ENCODE data around the gene GPRC5B.

The GPRC5B gene

GRCh38 chr16:19898924-19899604 lies 14.4 kb upstream of the GPRC5B start:
- in situ Hi-C loops (cut with MboI; ENCODE audit: low sequenced_read_pairs) = loop anchor here (10.0 kb wide), 1 partner anchor 486 kb away; no protein-coding TSS in a partner anchor

DNA sequence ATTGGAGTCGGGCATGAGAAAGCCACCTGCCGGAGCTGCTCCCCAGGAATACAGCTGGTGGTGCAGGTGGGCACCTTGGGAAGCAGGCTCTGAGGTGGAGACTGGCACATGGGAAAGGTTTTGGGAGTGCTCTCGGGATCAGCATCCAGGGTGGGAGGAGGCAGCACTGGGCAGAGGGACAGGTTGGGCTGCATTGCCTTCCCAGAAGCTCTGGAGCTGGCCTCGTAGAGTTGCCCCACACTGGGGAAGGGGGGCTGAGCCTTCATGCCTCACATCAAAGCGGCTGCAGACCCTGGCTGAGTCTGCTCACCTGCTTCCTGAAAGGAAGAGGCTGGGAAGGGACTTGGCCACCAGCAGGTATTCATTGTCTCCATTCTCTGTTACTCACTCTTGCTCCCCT lies 13.5 kb upstream of the GPRC5B start:
- in situ Hi-C loops (cut with MboI; ENCODE audit: low sequenced_read_pairs) = loop anchor here (10.0 kb wide), 1 partner anchor 487 kb away; no protein-coding TSS in a partner anchor

- in situ Hi-C loops (cut with MboI; ENCODE audit: low sequenced_read_pairs) = loop anchor here (10.0 kb wide), 1 partner anchor 488 kb away; no protein-coding TSS in a partner anchor
These were observed 12.3 kb upstream of the GPRC5B start for GRCh38 chr16:19896951-19897350.

GRCh38 chr16:19894586-19894985 lies 9.9 kb upstream of the GPRC5B start:
- in situ Hi-C loops (cut with MboI; ENCODE audit: low sequenced_read_pairs) = loop anchor here (10.0 kb wide), 1 partner anchor 490 kb away; no protein-coding TSS in a partner anchor

GRCh38 chr16:19892902-19893301 lies 8.3 kb upstream of the GPRC5B start:
- in situ Hi-C loops (cut with MboI; ENCODE audit: low sequenced_read_pairs) = loop anchor here (10.0 kb wide), 1 partner anchor 492 kb away; no protein-coding TSS in a partner anchor

DNA sequence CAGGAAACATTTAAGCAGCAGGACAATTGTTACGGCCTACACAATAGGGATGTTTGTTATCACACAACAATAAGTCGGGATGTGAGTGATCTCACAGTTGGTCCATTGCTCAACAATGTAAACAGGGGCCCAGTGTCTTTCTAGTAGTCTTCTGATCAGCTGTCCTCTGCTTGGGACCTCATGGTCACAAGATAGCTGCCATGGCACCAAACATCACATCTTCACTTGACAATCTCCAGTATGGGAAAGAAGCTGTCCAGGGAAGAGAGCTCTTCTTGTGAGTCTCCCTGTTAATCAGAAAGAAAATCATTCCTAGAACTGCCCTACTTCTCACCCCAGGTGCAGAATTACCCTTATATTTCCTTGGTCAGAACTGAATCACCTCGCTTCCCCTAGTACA lies 6.3 kb upstream of the GPRC5B start:
- in situ Hi-C loops (cut with MboI; ENCODE audit: low sequenced_read_pairs) = loop anchor here (10.0 kb wide), 1 partner anchor 494 kb away; no protein-coding TSS in a partner anchor

GRCh38 chr16:19888834-19889233 lies 4.2 kb upstream of the GPRC5B start:
- in situ Hi-C loops (cut with MboI; ENCODE audit: low sequenced_read_pairs) = loop anchor here (10.0 kb wide), 1 partner anchor 294 kb away; no protein-coding TSS in a partner anchor

DNA sequence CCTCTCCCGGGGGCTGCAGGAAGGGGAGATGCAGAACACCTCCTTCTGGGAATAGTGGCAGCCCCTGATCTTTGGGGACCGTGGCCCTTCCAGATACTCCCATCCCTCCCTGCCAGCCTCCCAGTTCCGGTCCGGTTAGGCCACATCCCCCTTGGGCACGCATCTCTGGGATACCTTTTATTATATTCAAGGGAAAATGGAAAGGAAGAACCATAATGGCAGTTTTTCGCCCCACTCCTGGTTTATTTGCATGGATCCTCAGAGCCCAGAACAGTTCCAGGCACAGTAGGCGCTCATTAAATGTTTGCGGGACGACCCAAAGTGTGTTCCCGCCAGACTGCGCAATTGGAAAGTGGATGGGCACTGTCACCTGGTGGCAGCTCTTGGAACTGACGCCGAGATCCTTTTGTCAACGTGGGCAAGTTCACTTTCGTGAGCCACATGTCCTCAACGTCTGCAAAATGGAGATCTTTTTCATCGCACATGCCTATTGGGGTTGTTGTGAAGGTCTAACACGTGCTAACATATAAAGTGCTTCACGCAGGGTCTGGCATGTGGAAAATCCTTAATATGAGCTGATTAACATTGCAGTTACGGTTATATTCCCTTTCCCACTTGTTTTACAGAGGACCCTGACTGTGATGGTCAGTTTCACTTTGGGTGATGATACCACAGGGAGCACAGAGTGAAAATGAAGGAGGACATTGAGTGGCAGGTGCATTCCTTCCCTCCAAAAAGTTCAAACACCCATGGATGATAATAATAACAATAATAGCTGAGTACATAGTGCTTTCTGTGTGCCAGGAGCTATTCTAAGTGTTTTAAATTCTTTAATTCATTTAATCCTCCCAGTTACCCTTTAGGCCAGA lies 1.7 kb upstream of the GPRC5B start:
- in situ Hi-C loops (cut with MboI; ENCODE audit: low sequenced_read_pairs) = loop anchor here (10.0 kb wide), 1 partner anchor 292 kb away; no protein-coding TSS in a partner anchor

DNA sequence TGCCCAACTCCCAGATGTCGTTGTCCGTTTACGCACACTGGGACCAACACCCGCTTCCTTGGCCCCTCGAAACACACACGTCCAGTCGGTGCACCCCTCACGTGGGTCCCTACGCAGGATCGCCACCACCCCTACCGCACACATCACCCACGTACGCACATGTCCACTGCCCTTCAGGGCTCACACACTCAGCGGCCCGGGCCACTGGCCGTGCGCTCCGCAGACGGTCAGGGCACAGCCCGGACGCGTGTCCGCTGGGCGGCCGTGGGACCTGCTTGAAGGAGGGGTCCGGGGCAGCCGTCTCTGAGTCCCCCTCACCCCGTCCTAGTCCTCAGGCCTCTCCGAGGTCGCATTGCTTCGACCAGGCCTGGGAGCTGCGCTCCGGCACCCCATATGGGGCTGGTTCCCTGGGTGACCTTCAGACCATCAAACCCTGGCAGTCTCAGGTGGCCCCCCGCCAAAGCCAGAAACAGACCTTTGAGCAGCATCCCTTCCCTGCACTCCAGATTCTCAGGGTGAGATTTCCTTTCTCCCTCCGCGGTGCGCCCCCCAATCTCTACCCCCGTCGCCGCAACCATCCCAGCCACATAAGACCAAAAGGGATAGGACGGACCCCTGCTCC lies 914 bp upstream of the GPRC5B start:
- in situ Hi-C loops (cut with MboI; ENCODE audit: low sequenced_read_pairs) = loop anchor here (10.0 kb wide), 1 partner anchor 291 kb away; no protein-coding TSS in a partner anchor

GRCh38 chr16:19883966-19884485 lies 622 bp downstream of the GPRC5B start:
- in situ Hi-C loops (cut with MboI; ENCODE audit: low sequenced_read_pairs) = loop anchor here (10.0 kb wide), 1 partner anchor 289 kb away; no protein-coding TSS in a partner anchor

GRCh38 chr16:19883296-19883965 lies 1.2 kb downstream of the GPRC5B start:
- in situ Hi-C loops (cut with MboI; ENCODE audit: low sequenced_read_pairs) = loop anchor here (10.0 kb wide), 1 partner anchor 289 kb away; no protein-coding TSS in a partner anchor

GRCh38 chr16:19882646-19883045 lies 2.0 kb downstream of the GPRC5B start:
- in situ Hi-C loops (cut with MboI; ENCODE audit: low sequenced_read_pairs) = loop anchor here (10.0 kb wide), 1 partner anchor 288 kb away; no protein-coding TSS in a partner anchor

GRCh38 chr16:19882186-19882585 lies 2.5 kb downstream of the GPRC5B start:
- in situ Hi-C loops (cut with MboI; ENCODE audit: low sequenced_read_pairs) = loop anchor here (10.0 kb wide), 1 partner anchor 287 kb away; no protein-coding TSS in a partner anchor

GRCh38 chr16:19881783-19882182 lies 2.9 kb downstream of the GPRC5B start:
- in situ Hi-C loops (cut with MboI; ENCODE audit: low sequenced_read_pairs) = loop anchor here (10.0 kb wide), 1 partner anchor 287 kb away; no protein-coding TSS in a partner anchor

GRCh38 chr16:19881028-19881427 lies 3.6 kb downstream of the GPRC5B start:
- in situ Hi-C loops (cut with MboI; ENCODE audit: low sequenced_read_pairs) = loop anchor here (10.0 kb wide), 1 partner anchor 286 kb away; no protein-coding TSS in a partner anchor

GRCh38 chr16:19879241-19879792 lies 5.3 kb downstream of the GPRC5B start:
- in situ Hi-C loops (cut with MboI; ENCODE audit: low sequenced_read_pairs) = no loop called here

- in situ Hi-C loops (cut with MboI; ENCODE audit: low sequenced_read_pairs) = no loop called here
These were observed 5.9 kb downstream of the GPRC5B start for GRCh38 chr16:19878757-19879156.

- in situ Hi-C loops (cut with MboI; ENCODE audit: low sequenced_read_pairs) = no loop called here
These were observed 8.1 kb downstream of the GPRC5B start for GRCh38 chr16:19876501-19877059.

GRCh38 chr16:19875900-19876299 lies 8.7 kb downstream of the GPRC5B start:
- in situ Hi-C loops (cut with MboI; ENCODE audit: low sequenced_read_pairs) = no loop called here

All from HL-60/S4 treated with retinoic acid at 250 ng/mL for 4 days and 3 days (cell line).